GM18508 (cell line): ENCODE data around the gene CYP24A1.

Source experiments
- ATAC-seq: cut with Tn5 transposase; IDR thresholded peaks from one replicate; pipeline ENCODE4 v1.9.1; 2021; ENCODE audit warnings: moderate number of reproducible peaks; ENCODE audit not compliant: insufficient read depth, unreplicated experiment

The CYP24A1 gene

GRCh38 chr20:54116550-54117235, 57.1 kb downstream of the CYP24A1 start:
- no peak for ATAC-seq

DNA sequence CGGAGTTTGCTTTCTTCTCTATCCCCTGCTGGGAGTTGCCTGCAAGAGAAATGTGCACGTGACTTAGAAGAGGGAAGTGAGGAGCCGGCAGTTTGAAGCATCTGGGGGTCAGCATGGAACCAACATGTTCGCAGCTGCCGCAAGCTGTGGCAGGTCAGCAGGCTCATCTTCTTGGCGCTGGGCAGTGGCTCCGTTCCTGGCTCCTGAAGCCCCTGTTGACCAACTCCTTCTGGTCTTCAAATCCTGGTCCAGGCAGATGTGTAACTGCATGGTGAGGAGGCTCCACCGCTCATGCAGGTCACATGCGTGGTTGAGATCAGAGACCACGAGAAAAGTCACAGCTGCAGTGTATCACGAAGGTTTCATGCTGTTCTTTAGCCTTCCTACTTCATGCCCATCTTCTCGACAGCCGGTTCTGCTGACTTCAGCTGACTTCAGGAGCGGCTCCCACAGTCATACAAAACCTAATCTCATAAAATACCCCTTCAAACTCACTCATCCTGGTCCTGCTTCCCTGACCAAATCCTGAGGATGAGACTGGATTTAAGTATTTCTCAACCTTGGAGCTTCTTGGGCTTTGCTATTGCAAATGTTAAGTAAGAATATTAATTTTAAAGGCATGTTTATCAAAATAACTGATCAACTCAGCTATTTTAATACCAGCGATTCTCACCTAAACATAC, 58.5 kb downstream of the CYP24A1 start:
- ATAC-seq: no peak

- ATAC-seq: no peak
These were observed 59.7 kb downstream of the CYP24A1 start for GRCh38 chr20:54114109-54114508.

DNA sequence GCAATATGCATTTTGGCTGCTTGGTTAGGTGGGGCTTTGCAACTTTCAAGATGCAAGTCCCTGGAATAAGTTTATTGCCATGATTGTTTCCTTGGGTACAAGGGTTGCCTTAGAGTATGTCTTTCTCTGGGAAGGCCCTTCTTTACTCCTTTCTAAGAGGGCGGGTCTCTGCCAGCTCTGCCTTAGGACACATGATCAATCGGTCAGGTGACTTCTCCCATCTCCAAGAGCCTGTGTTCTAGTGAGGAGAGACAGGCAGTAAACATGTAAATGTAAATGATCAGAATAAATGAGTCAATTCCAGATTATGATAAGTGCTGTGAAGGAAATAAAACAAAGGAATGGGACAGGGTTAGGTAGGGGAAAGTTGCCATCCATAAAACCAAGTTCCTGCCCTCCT, 60.2 kb downstream of the CYP24A1 start:
- ATAC-seq: no peak

- ATAC-seq: no peak
These were observed 61.4 kb downstream of the CYP24A1 start for GRCh38 chr20:54112221-54112884.

DNA sequence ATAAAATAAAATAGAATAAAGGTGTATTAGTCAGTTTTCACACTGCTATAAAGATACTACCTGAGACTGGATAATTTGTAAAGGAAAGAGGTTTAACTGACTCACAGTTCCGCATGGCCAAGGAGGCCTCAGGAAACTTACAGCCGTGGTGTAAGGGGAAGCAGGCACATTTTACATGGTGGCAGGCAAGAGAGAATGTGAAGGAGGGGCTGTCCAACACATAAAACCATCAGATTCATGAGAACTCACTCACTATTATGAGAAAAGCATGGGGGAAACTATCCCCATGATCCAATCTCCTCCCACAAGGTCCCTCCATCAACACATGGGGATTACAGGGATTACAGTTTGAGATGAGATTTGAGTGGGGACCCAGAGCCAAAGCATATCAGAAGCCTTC, 62.3 kb downstream of the CYP24A1 start:
- no peak for ATAC-seq

DNA sequence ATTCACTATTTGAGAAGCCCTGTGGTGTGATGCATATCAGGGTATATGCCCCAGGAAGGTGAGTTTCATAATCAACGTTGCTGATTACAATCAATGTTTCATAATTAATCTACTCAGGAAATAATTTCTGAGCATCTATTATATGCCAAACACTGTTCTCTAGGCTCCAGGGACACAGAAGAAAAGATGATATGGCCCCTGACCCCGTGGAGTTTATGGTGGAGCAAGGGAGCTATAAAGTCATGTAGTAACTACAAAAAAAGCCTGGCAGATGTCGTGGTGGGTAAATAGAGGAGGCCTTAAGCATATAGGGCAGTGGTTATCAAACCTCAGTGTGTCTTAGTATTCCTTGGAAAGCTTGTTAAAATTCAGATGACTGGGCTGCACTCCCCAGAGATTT, 63.3 kb downstream of the CYP24A1 start:
- ATAC-seq: no peak

DNA sequence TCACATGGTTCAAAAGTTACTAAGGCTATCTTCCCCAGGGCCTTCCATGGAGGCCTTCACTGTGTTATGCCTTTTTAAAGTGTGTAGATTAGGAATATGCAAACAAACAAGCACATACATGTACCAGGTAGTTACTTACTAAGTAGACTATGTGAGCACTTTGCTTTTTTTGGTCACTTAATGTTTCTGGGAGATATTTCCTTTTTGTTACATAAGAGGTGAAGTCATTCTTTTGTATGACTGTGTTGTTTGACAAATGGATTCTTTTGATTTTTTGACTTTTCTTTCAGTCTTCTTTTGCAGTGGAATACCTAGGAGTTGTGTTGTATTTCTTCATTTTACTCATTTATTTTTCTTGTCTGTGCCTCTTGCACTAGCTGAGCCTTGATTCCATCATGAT, 63.7 kb downstream of the CYP24A1 start:
- no peak for ATAC-seq

DNA sequence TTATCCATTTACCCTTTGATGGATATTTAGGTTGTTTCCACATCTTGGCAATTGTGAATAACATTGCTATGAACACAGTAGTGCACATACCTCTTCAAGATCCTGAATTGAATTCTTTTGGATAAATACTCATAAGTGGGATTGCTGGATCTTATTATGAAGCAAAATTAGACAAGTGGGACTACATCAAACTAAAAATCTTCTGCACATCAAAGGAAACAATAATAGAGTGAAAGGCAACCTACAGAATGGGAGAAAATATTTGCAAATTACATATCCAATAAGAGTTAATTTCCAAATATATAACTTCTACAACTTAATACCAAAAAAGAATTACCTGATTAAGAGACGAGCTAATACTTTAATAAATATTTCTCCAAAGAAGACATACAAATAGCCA, 65.0 kb downstream of the CYP24A1 start:
- no peak for ATAC-seq

DNA sequence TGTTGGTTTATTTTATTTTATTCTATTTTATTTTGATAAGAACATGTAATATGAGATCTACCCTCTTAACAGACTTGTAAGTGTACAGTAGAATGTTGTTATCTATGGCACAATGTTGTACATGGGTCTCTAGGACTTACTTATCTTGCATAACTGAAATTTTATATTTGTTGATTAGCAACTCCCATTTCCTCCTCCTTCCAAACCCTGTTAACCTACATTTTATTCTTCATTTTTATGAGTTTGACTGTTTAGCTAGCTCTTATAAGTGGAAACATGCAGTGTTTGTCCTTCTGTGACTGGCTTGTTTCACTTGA, 65.5 kb downstream of the CYP24A1 start:
- no peak for ATAC-seq

GRCh38 chr20:54107600-54108325, 66.0 kb downstream of the CYP24A1 start:
- no peak for ATAC-seq

DNA sequence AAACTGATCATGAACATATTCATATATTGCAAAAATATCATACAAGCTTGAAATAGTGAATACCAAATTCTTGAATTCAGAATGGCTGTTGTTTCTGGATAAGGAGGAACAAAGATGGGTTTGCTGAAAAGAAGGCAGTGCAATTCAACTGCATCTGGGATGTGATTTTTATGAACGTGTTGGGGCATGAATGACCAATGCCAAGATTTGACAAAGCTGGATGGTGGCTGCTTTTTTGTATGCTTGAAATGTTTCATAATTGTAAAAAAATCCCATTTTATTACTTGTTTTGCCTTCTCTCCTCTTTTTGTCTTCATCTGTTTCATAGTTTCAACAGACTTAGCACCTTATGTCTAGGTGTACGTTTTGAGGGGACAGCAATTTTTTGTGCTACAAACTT, 66.6 kb downstream of the CYP24A1 start:
- ATAC-seq: no peak

DNA sequence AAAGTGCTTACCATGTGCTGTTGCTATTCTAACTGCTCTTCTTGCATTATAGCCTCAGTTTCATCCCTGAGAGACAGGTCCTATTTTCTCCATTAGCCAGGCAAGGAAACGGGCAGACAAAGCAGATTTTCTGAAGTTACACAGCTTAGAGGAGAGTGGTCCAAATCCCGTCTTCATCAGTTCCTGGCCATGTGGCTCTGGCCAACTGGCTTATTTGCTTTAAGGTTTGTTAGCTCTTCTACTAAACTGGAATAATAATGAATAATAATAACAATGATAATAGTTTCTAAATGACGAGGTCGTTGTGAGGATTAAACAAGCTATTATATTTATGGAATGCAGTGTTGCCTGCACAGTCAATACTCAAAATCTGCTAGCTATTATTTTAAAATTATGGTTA, 67.6 kb downstream of the CYP24A1 start:
- ATAC-seq: no peak

DNA sequence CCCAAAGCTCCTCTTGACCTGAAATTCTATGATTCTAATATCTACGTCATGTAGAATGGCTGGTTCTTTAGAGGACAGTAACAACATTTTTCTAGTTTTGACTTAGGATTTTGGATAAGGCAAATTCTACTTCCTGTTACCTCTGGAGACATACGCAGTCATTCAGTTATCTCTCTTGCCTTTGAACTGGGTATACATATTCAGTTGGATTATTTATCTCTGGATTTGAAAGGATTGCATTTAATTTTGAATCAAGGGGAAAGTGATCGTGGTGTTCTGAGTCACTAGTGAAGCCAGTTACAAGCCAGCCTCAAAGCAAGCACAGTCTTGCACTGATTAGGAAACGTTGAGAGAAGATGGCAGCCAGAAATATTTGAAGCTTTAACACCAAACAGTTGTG, 68.1 kb downstream of the CYP24A1 start:
- ATAC-seq: no peak

DNA sequence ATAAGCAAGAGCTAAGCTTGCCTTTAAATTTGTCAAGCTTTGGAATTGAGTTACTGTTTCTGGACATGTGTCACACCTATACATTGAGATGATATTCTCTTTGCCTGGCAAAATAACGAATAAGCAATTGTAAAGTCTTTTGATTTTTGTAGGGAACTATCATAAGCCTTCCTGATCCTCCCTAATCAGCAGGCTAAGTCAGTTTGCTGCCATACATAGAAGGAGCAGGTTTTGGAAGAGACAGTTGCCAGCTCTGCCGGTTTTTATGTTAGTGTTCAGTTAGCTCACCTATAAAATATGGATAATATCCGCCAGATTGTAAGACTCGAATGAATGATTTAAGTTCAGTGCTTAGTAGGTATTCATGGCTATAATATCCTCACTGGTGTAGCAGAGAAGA, 69.0 kb downstream of the CYP24A1 start:
- ATAC-seq: no peak

DNA sequence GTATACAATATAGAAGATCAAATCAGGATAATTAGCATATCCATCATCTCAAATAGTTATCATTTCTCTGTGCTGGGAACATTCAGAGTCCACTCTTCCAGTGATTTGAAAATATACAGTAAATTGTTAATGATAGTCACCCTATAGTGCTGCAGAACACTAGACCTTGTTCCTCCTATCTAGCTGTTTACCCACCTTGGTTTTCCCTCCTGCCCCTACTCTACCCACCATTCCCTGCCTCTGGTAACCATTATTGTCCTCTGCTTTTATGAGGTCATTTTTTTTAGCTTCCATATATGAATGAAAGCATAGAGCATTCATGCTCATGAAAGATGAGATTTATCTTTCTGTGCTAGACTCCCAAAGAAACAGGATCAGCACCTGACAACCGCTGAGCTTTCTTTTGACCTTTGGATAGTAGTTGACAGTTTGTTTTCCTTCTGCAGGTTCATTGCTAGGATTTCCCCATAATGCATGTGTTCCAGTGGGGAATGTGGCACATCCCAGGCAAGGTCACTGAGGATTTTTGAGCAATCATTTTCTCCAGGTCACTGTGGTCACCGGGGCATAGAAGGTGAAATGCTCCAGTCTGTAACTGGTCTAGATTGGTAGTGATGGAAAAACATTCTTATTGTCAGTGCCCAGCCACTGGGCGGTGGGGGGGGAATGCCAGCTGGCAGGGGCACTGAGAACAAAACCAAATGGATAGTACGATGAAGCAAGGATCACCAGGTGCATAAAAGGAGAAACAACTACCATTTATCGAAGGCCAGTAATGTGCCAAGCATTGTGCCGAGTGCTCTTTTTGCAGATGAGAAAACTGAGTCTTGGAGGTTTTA, 69.8 kb downstream of the CYP24A1 start:
- no peak for ATAC-seq
